HEK293 (cell line): ENCODE results near the gene ARHGAP24.

Experiments
- CTCF ChIA-PET: fragments of 350-600 bp; formaldehyde crosslinking; extraction: SDS; loops from one replicate; lab custom pipeline; 2021; ENCODE audit warnings: antibody characterized with exemption; lab: Yijun Ruan, JAX
- POLR2A ChIA-PET: fragments of 300-600 bp; formaldehyde crosslinking; extraction: SDS; loops from one replicate; lab custom pipeline; 2020; ENCODE audit warnings: antibody characterized with exemption, inconsistent platforms; lab: Yijun Ruan, JAX
- H3K27ac ChIP-seq: fragments of 200-500 bp; sonication (Bioruptor generic); 2 replicates; pipeline ENCODE4 v1.5.1; 2014; ENCODE audit warnings: low read depth, low read length, control low read depth, inconsistent platforms; ENCODE audit errors: extremely low read depth
- H3K36me3 ChIP-seq, 2 experiments: fragments of 200-500 bp in 1 of 2; sonication (Bioruptor generic) in 1 of 2; 1 replicate in 1 of 2; 2 replicates in 1 of 2; pipeline ENCODE4 v1.5.1; 2014 to 2017; ENCODE audit warnings: inconsistent platforms in 2 of 2, low read length in 2 of 2; ENCODE audit not compliant: control insufficient read depth in 2 of 2, insufficient read depth in 1 of 2
- H3K4me1 ChIP-seq: fragments of 200-500 bp; sonication (Bioruptor generic); 2 replicates; pipeline ENCODE4 v1.5.1; 2014; ENCODE audit warnings: mild to moderate bottlenecking, low read length, inconsistent platforms; ENCODE audit not compliant: control insufficient read depth, insufficient read depth
- H3K4me3 ChIP-seq: 2 replicates; pipeline ENCODE4 v1.5.1; 2011; ENCODE audit warnings: low read depth, mild to moderate bottlenecking, control low read depth, low read length, moderate library complexity
- H3K9me3 ChIP-seq: fragments of 200-500 bp; sonication (Bioruptor generic); 2 replicates; pipeline ENCODE4 v1.5.1; 2014; ENCODE audit warnings: low read depth, low read length, inconsistent platforms; ENCODE audit not compliant: control insufficient read depth, insufficient read depth
- BCL11B ChIP-seq: fragments of 450-650 bp; formaldehyde crosslinking; IDR thresholded peaks from 2 replicates; pipeline ENCODE4 v1.5.1; 2016; ENCODE audit warnings: low read depth, missing biosample characterization, missing genetic modification characterization
- HOXA7 ChIP-seq: sonication (generic); formaldehyde crosslinking; IDR thresholded peaks from 2 replicates; pipeline ENCODE4 v1.8.1; 2022; ENCODE audit warnings: missing genetic modification reagents, borderline replicate concordance
- HOXC10 ChIP-seq: sonication (generic); formaldehyde crosslinking; IDR thresholded peaks from 2 replicates; pipeline ENCODE4 v1.8.1; 2023; ENCODE audit warnings: mild to moderate bottlenecking, missing genetic modification reagents
- PRDM1 ChIP-seq: fragments of 450-650 bp; formaldehyde crosslinking; IDR thresholded peaks from 2 replicates; pipeline ENCODE4; 2016; ENCODE audit warnings: missing biosample characterization, missing genetic modification characterization
- TRIM28 ChIP-seq: IDR thresholded peaks from 2 replicates; pipeline ENCODE4 v1.6.1; 2011; ENCODE audit warnings: low read length, control low read depth, borderline replicate concordance
- ZBTB17 ChIP-seq: fragments of 450-650 bp; formaldehyde crosslinking; IDR thresholded peaks from 2 replicates; pipeline ENCODE4 v1.5.1; 2016; ENCODE audit warnings: missing biosample characterization, missing genetic modification characterization
- ZBTB20 ChIP-seq: fragments of 450-650 bp; formaldehyde crosslinking; IDR thresholded peaks from 2 replicates; pipeline ENCODE4 v1.5.1; 2016; ENCODE audit warnings: missing biosample characterization, missing genetic modification characterization
- ZNF138 ChIP-seq: fragments of 450-650 bp; formaldehyde crosslinking; IDR thresholded peaks from 2 replicates; pipeline ENCODE4 v1.5.1; 2016; ENCODE audit warnings: missing biosample characterization, missing genetic modification characterization, borderline replicate concordance
- ZNF174 ChIP-seq: fragments of 450-650 bp; formaldehyde crosslinking; IDR thresholded peaks from 2 replicates; pipeline ENCODE4 v1.5.0; 2017; ENCODE audit warnings: missing biosample characterization, mild to moderate bottlenecking, missing genetic modification characterization
- ZNF19 ChIP-seq: fragments of 450-650 bp; formaldehyde crosslinking; IDR thresholded peaks from 2 replicates; pipeline ENCODE4; 2016; ENCODE audit warnings: missing biosample characterization, missing genetic modification characterization, low read depth
- ZNF2 ChIP-seq: fragments of 450-650 bp; formaldehyde crosslinking; IDR thresholded peaks from 2 replicates; pipeline ENCODE4 v1.5.1; 2016; ENCODE audit warnings: missing biosample characterization, missing genetic modification characterization
- ZNF24 ChIP-seq: fragments of 450-650 bp; formaldehyde crosslinking; IDR thresholded peaks from 2 replicates; pipeline ENCODE4 v1.5.1; 2016; ENCODE audit warnings: missing biosample characterization, missing genetic modification characterization
- ZNF404 ChIP-seq: fragments of 450-650 bp; formaldehyde crosslinking; IDR thresholded peaks from 2 replicates; pipeline ENCODE4 v1.5.1; 2017; ENCODE audit warnings: missing biosample characterization, missing genetic modification characterization
- ZNF521 ChIP-seq: fragments of 450-650 bp; formaldehyde crosslinking; IDR thresholded peaks from 2 replicates; pipeline ENCODE4 v1.5.1; 2017; ENCODE audit warnings: missing biosample characterization, mild to moderate bottlenecking, missing genetic modification characterization
- ZNF596 ChIP-seq: fragments of 450-650 bp; IDR thresholded peaks from 2 replicates; pipeline ENCODE4 v1.5.0; 2018; ENCODE audit warnings: missing biosample characterization, mild to moderate bottlenecking, missing genetic modification characterization, moderate library complexity
- ZNF658 ChIP-seq: fragments of 450-650 bp; formaldehyde crosslinking; IDR thresholded peaks from 2 replicates; pipeline ENCODE4; 2016; ENCODE audit warnings: missing biosample characterization, missing genetic modification characterization
- ZNF843 ChIP-seq: fragments of 450-650 bp; formaldehyde crosslinking; IDR thresholded peaks from 2 replicates; pipeline ENCODE4 v1.5.1; 2016; ENCODE audit warnings: missing biosample characterization, missing genetic modification characterization
- TF ChIP-seq, protein P1 (sequence below): fragments of 450-650 bp; formaldehyde crosslinking; conservative IDR thresholded peaks from 2 replicates; pipeline ENCODE4 v1.5.1; 2016; ENCODE audit warnings: low read depth, missing biosample characterization, missing genetic modification characterization
- TF ChIP-seq, protein P2 (sequence below): fragments of 450-650 bp; formaldehyde crosslinking; IDR thresholded peaks from 2 replicates; pipeline ENCODE4 v1.5.1; 2017; ENCODE audit warnings: missing biosample characterization, missing genetic modification characterization
- TF ChIP-seq, protein P3 (sequence below): fragments of 450-650 bp; formaldehyde crosslinking; IDR thresholded peaks from 2 replicates; pipeline ENCODE4 v1.5.1; 2017; ENCODE audit warnings: missing biosample characterization, missing genetic modification characterization

ARHGAP24 gene

DNA sequence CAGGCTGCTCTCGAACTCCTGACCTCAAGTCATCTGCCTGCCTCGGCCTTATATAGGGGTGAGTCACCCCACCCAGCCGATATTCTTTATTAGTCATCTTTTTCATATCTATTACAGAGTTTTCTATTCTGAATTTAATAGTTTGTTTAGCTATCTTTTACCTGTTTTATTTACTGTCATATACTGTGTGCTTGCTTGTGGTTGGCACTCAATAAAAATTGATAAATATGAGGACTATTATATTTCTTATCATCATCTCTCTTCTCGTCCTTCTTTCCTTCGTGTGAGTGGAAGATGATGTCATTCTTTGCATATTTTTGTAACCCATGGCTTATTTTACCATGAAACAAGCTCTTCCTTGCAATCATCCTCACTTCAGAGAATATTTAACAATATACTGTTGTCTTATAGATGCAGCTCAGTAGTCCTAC lies 265.5 kb downstream of the ARHGAP24 start (continued):
- TF ChIP-seq, protein P1, sequence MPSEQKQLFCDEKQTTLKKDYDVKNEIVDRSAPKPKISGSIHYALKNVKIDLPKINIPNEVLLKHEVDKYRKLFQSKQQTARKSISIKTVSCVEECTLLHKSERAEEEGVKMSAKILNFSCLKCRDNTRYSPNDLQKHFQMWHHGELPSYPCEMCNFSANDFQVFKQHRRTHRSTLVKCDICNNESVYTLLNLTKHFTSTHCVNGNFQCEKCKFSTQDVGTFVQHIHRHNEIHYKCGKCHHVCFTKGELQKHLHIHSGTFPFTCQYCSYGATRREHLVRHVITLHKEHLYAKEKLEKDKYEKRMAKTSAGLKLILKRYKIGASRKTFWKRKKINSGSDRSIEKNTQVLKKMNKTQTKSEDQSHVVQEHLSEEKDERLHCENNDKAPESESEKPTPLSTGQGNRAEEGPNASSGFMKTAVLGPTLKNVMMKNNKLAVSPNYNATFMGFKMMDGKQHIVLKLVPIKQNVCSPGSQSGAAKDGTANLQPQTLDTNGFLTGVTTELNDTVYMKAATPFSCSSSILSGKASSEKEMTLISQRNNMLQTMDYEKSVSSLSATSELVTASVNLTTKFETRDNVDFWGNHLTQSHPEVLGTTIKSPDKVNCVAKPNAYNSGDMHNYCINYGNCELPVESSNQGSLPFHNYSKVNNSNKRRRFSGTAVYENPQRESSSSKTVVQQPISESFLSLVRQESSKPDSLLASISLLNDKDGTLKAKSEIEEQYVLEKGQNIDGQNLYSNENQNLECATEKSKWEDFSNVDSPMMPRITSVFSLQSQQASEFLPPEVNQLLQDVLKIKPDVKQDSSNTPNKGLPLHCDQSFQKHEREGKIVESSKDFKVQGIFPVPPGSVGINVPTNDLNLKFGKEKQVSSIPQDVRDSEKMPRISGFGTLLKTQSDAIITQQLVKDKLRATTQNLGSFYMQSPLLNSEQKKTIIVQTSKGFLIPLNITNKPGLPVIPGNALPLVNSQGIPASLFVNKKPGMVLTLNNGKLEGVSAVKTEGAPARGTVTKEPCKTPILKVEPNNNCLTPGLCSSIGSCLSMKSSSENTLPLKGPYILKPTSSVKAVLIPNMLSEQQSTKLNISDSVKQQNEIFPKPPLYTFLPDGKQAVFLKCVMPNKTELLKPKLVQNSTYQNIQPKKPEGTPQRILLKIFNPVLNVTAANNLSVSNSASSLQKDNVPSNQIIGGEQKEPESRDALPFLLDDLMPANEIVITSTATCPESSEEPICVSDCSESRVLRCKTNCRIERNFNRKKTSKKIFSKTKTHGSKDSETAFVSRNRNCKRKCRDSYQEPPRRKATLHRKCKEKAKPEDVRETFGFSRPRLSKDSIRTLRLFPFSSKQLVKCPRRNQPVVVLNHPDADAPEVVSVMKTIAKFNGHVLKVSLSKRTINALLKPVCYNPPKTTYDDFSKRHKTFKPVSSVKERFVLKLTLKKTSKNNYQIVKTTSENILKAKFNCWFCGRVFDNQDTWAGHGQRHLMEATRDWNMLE (tag by site-specific recombination), result no peak
- 0 out of 2 replicates have a peak, but pooled peaks have one; percentile 28 for TF ChIP-seq ZBTB20 (tag by site-specific recombination)
- TF ChIP-seq ZNF658 (tag by site-specific recombination), result no peak
- no peak for TF ChIP-seq HOXC10 (CRISPR knock-in tag)
- TF ChIP-seq, protein P2, sequence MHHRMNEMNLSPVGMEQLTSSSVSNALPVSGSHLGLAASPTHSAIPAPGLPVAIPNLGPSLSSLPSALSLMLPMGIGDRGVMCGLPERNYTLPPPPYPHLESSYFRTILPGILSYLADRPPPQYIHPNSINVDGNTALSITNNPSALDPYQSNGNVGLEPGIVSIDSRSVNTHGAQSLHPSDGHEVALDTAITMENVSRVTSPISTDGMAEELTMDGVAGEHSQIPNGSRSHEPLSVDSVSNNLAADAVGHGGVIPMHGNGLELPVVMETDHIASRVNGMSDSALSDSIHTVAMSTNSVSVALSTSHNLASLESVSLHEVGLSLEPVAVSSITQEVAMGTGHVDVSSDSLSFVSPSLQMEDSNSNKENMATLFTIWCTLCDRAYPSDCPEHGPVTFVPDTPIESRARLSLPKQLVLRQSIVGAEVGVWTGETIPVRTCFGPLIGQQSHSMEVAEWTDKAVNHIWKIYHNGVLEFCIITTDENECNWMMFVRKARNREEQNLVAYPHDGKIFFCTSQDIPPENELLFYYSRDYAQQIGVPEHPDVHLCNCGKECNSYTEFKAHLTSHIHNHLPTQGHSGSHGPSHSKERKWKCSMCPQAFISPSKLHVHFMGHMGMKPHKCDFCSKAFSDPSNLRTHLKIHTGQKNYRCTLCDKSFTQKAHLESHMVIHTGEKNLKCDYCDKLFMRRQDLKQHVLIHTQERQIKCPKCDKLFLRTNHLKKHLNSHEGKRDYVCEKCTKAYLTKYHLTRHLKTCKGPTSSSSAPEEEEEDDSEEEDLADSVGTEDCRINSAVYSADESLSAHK (tag by site-specific recombination), result no peak
- no peak for TF ChIP-seq ZBTB17 (tag by site-specific recombination)
- no peak for TF ChIP-seq HOXA7
- no peak for TF ChIP-seq ZNF174 (tag by site-specific recombination)
- no peak for TF ChIP-seq ZNF138 (tag by site-specific recombination)
- TF ChIP-seq ZNF19 (tag by site-specific recombination), result no peak

DNA sequence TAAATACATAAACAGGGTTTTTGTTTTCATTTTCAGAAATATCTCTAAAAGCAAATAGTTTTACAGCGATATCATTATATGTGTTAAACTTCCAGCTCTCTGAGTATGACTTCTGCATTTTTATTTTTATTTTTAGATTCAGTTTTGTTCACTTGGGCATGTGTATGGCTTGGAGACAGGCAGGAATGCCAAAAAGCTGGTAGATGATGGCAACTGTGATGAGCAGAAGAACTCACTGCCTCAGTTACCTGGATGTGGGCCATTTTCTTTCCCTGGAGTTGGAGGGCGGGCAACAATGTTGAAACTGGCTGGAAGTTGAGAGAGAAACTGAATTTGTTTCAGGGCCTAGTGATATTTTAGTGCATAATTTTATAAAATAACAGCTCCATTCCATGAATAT lies 266.4 kb downstream of the ARHGAP24 start:
- Histone ChIP-seq H3K36me3 (no peaks in the 10 kb centered on the region), H3K9me3 (no peaks in the 10 kb centered on the region), H3K4me1 (0 out of 2 replicates have a peak, but pooled peaks cover 2% of the 10 kb centered on the region), H3K4me3 (no peak overlapping the region), H3K27ac (no peak overlapping the region)
- TF ChIP-seq TRIM28, result no peak
- TF ChIP-seq ZNF596, result no peak
- no peak for TF ChIP-seq ZNF521
- TF ChIP-seq ZNF404 (tag by site-specific recombination), result no peak
- ChIA-PET CTCF (interaction anchor here (0.6 to 1.6 kb wide), 7 partner anchors 18 to 1217 kb away, joined by 3 to 8 read pairs (median 3); no protein-coding TSS in a partner anchor), POLR2A (no interaction called here)

DNA sequence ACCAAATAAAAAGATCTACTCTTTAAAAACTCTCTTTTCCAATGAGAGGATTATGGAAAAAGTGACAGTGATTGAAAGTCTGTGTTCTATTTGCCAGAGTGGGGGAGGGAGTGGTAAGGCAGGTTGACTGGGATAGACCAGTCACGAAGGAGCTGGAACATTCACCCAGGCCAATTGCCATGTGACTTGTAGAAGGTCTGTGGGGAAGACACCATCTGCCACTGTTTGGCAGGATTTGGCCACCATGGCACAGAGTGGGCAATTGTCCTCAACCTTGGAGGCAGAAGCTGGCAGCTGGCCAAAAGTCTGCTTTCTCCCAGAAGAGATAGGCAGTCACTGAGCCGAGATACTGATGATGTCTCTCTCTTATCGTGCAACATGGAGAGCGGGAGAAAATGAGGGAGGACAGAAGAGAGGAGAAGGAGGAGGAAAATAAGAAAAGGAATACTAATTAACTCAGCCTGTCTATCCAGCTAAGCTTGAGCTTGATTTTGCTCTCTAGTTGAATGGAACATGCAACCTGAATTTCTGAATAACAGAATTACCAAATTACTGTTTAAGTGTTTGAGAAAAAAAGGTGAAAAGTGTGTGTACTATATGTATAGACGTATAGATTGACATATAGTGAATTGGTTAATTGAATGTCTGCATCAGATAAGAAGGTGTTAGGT lies 267.1 kb downstream of the ARHGAP24 start:
- no peak overlapping the region for H3K4me3 ChIP-seq
- H3K27ac ChIP-seq, result no peak overlapping the region
- no peaks in the 10 kb centered on the region for H3K9me3 ChIP-seq
- TF ChIP-seq BCL11B, result no peak
- no peak for TF ChIP-seq ZNF2 (tag by site-specific recombination)
- peak; percentile 58 for TF ChIP-seq PRDM1 (tag by site-specific recombination)
- TF ChIP-seq, protein P3, sequence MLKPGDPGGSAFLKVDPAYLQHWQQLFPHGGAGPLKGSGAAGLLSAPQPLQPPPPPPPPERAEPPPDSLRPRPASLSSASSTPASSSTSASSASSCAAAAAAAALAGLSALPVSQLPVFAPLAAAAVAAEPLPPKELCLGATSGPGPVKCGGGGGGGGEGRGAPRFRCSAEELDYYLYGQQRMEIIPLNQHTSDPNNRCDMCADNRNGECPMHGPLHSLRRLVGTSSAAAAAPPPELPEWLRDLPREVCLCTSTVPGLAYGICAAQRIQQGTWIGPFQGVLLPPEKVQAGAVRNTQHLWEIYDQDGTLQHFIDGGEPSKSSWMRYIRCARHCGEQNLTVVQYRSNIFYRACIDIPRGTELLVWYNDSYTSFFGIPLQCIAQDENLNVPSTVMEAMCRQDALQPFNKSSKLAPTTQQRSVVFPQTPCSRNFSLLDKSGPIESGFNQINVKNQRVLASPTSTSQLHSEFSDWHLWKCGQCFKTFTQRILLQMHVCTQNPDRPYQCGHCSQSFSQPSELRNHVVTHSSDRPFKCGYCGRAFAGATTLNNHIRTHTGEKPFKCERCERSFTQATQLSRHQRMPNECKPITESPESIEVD, result peak; percentile 17; the same call in 1 of the 2 replicates
- 0 out of 2 replicates have a peak, but pooled peaks have one; percentile 29 for TF ChIP-seq TRIM28
- no peak for TF ChIP-seq ZNF24 (tag by site-specific recombination)
- no peak for TF ChIP-seq ZNF843 (tag by site-specific recombination)
- ChIA-PET POLR2A (interaction anchor here (0.6 kb wide), 1 partner anchor 267 kb away, joined by 3 read pairs; no protein-coding TSS in a partner anchor), CTCF (interaction anchor here (0.6 to 1.6 kb wide), 6 partner anchors 19 to 1218 kb away, joined by 3 to 8 read pairs (median 3); no protein-coding TSS in a partner anchor)
- 0 out of 2 replicates have a peak, but pooled peaks cover 2% of the 10 kb centered on the region for H3K4me1 ChIP-seq
- no peaks in the 10 kb centered on the region for H3K36me3 ChIP-seq
